Cerebellar nuclear complex (tissue), 1 donor: ENCODE results near the gene PPP2R2C.

Source experiments
- DNase-seq, 2 experiments: peaks; one replicate each; lab custom pipeline; 2025; lab: John Stamatoyannopoulos, UW

Gene PPP2R2C

GRCh38 chr4:6302869-6303268 lies 169.5 kb downstream of the PPP2R2C start:
- DNase-seq, result no peak

GRCh38 chr4:6301732-6302442 lies 170.5 kb downstream of the PPP2R2C start:
- no peak for DNase-seq

- DNase-seq, result no peak
These were observed 171.2 kb downstream of the PPP2R2C start for GRCh38 chr4:6301051-6301731.

GRCh38 chr4:6300359-6300758 lies 172.1 kb downstream of the PPP2R2C start:
- DNase-seq, result no peak

- DNase-seq, result no peak
These were observed 172.5 kb downstream of the PPP2R2C start for GRCh38 chr4:6299875-6300274.

GRCh38 chr4:6298852-6299251 lies 173.6 kb downstream of the PPP2R2C start:
- DNase-seq, result no peak

- no peak for DNase-seq
These were observed 174.4 kb downstream of the PPP2R2C start for GRCh38 chr4:6298035-6298434.

- no peak for DNase-seq
These were observed 175.1 kb downstream of the PPP2R2C start for GRCh38 chr4:6297266-6297815.

- DNase-seq, result no peak
These were observed 176.4 kb downstream of the PPP2R2C start for GRCh38 chr4:6296026-6296425.

- DNase-seq, result no peak
These were observed 176.9 kb downstream of the PPP2R2C start for GRCh38 chr4:6295495-6295894.

GRCh38 chr4:6294705-6295421 lies 177.6 kb downstream of the PPP2R2C start:
- DNase-seq, result no peak

- DNase-seq, result no peak
These were observed 178.8 kb downstream of the PPP2R2C start for GRCh38 chr4:6293661-6294060.

- DNase-seq, result no peak
These were observed 179.3 kb downstream of the PPP2R2C start for GRCh38 chr4:6293097-6293445.

- DNase-seq, result no peak
These were observed 179.9 kb downstream of the PPP2R2C start for GRCh38 chr4:6292376-6293096.

- no peak for DNase-seq
These were observed 180.6 kb downstream of the PPP2R2C start for GRCh38 chr4:6291784-6292297.

GRCh38 chr4:6290769-6291547 lies 181.5 kb downstream of the PPP2R2C start:
- no peak for DNase-seq

- no peak for DNase-seq
These were observed 182.2 kb downstream of the PPP2R2C start for GRCh38 chr4:6290256-6290655.

GRCh38 chr4:6288871-6289270 lies 183.5 kb downstream of the PPP2R2C start:
- no peak for DNase-seq

- no peak for DNase-seq
These were observed 184.1 kb downstream of the PPP2R2C start for GRCh38 chr4:6288342-6288741.

- no peak for DNase-seq
These were observed 185.2 kb downstream of the PPP2R2C start for GRCh38 chr4:6287017-6287788.
